Epidermal melanocyte (primary cell): ENCODE results near the gene OR6M1.

Experiments used
- DNase-seq: peaks from one replicate; pipeline ENCODE4 v3.0.0; 2011; ENCODE audit warnings: low spot score; ENCODE audit not compliant: insufficient read length

The OR6M1 gene

GRCh38 chr11:123775715-123776549 lies 30.2 kb downstream of the OR6M1 start:
- DNase-seq = no peak

DNA sequence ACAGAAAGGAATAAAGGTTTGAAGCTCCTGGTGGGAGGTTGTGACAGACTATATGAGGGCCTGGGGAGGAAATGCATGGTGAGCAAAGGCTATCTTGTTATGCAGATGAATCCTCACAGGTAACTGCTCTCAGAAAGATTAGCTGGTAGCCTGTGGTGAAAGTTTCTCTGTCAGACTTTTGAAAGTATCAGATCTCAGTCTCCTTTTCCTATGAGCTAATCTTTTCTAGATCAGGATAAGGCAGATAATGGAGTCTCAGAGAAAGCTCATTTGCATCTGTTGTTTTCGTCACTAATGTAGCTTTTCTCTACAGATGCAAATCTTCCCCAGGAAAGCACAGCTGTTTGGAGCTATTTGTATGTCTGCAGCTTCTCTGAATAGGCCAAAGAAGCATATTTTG lies 30.9 kb downstream of the OR6M1 start:
- DNase-seq = no peak

DNA sequence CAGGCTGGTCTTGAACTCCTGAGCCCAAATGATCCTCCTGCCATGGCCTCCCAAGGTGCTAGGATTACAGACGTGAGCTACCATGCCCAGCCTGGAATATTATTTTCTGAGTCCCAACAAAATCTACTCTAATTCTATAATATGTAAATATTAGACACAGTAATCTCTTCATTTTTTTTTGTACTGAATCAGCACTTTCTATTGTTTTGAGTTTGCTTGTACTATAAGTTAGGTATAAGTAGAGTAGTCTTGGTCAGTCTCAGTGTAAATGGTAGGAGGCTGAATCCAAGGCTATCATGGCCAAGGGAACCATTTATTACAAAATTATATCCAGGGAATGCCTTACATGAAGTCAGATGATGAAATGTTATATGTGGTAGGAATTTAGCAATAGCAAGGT lies 32.2 kb downstream of the OR6M1 start:
- DNase-seq = no peak

DNA sequence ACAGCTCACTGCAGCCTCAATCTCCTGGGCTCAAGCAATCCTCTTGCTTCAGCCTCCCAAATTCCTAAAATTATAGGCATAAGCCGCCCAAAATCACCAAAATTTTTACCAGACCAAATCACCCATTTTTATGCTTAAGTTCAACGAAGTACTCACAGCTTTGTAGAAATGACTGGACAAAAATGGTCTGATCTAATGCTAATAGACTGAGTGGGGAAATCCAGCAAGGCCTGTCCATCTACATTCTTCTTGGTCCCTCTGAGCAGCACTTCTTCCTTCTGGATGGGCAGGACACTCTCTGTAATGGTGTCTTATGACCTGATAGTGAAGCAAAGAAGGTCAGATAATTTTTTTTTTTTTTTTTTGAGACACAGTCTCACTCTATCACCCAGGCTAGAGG lies 33.1 kb downstream of the OR6M1 start:
- DNase-seq = no peak

- DNase-seq = no peak
These were observed 34.5 kb downstream of the OR6M1 start for GRCh38 chr11:123771664-123772063.

- DNase-seq = no peak
These were observed 35.4 kb downstream of the OR6M1 start for GRCh38 chr11:123770712-123771111.

DNA sequence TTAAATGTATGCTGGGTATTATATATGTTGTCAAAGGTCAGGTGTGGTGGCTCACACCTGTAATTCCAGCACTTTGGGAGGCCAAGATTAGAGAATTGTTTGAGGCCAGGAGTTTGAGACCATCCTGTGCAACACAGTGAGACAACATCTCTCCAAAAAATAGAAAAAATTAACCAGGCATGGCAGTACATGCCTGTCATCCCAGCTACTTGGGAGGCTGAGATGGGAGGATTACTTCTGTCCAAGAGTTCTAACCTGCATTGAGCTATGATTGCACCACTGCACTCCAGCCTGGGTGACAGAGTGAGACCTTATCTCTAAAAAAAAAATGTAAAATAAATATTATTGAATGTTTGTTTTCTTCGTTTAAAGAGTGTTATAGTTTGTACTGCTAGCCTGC lies 40.5 kb downstream of the OR6M1 start:
- DNase-seq = no peak

DNA sequence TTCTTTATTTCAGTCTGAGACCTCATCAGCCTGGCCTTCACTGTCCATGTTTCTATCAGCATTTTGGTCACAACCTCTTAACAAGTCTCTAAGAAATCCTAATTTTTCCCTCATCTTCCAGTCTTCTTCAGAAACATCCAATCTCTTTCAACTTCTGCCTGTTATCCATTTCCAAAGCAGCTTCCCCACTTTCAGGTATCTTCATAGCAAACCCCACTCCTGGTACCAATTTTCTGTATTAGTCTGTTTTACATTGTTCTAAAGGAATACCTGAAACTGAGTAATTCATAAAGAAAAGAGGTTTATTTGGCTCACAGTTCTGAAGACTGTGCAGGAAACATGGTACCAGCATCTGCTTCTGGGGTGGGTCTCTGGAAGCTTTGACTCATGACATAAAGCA lies 43.7 kb downstream of the OR6M1 start:
- DNase-seq = no peak

DNA sequence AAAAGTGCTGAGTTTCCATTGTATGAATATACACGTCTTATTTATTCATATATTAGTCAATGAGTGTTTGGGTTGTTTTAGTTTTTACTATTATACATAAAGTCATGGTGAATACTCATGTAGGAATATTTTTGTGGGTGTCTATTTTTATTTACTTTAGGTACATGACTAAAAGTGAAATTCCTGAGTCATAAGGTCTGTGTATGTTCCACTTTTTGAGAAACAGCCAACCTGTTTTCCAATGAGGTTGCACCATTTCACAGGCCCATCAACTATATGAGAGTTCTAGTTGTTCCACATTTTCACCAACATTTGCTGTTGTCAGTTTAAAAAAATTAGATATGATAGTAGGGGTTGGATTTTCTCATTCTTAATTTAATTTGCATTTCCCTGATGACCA lies 45.3 kb downstream of the OR6M1 start:
- DNase-seq = no peak

GRCh38 chr11:123757976-123758375 lies 48.2 kb downstream of the OR6M1 start:
- DNase-seq = no peak

- no peak for DNase-seq
These were observed 50.3 kb downstream of the OR6M1 start for GRCh38 chr11:123755813-123756212.
